ENCODE data around the gene MYL6B. TPM values are rescaled to one million over a fixed set of nuclear protein-coding genes. Genes with fewer than 3 reads are reported as not detected.

Gene MYL6B
- total and polyA plus RNA-seq, 8 donors = 4.9 to 98.1 (median 24.3) TPM; not detected in 1

DNA sequence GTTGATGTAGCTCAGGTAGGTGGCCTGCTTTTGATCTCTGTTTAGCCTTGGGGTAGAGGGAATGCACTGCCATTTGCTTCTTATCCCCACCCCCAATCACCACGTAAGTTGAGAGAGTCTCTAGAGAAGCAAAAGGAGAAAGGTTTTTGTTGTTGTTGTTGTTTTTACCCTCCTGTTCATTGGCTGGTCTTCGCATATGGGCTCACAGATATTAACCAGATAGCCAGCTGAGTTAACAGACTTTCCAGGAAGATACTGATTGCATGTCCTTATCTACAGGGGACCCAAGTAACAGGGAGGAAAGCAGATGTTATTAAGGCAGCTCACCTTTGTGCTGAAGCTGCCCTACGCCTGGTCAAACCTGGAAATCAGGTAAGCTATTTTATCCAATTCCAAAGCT, 45.1 kb upstream of the MYL6B start:
- WGBS, 5 donors = 85 to 93% (median 89%) methylated on average over 3 of the region's 3 CpGs
- H3K9me3 ChIP-seq = no peaks in the 10 kb centered on the region
- no peaks in the 10 kb centered on the region for H3K27me3 ChIP-seq
- peaks cover 57 to 62% (median 58%) of the 10 kb centered on the region in 4 donors for H3K36me3 ChIP-seq
- H3K27ac ChIP-seq = no peak overlapping the region
- no peak for DNase-seq
- TF ChIP-seq POLR2A (IDR thresholded peaks at IDR 0.05) (no peak), POLR2AphosphoS5 (IDR thresholded peaks at IDR 0.05) (no peak), EP300 (IDR thresholded peaks at IDR 0.05) (no peak)
- TF ChIP-seq, protein P1, sequence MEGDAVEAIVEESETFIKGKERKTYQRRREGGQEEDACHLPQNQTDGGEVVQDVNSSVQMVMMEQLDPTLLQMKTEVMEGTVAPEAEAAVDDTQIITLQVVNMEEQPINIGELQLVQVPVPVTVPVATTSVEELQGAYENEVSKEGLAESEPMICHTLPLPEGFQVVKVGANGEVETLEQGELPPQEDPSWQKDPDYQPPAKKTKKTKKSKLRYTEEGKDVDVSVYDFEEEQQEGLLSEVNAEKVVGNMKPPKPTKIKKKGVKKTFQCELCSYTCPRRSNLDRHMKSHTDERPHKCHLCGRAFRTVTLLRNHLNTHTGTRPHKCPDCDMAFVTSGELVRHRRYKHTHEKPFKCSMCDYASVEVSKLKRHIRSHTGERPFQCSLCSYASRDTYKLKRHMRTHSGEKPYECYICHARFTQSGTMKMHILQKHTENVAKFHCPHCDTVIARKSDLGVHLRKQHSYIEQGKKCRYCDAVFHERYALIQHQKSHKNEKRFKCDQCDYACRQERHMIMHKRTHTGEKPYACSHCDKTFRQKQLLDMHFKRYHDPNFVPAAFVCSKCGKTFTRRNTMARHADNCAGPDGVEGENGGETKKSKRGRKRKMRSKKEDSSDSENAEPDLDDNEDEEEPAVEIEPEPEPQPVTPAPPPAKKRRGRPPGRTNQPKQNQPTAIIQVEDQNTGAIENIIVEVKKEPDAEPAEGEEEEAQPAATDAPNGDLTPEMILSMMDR (IDR thresholded peaks at IDR 0.05) = no peak
- peaks cover 11 to 42% (median 32%) of the 10 kb centered on the region in 4 donors for H3K4me1 ChIP-seq
- intact Hi-C loops (cut with DNase I; ENCODE audit: low total_unique reads) = no loop called here
- H3K4me3 ChIP-seq = no peak overlapping the region

DNA sequence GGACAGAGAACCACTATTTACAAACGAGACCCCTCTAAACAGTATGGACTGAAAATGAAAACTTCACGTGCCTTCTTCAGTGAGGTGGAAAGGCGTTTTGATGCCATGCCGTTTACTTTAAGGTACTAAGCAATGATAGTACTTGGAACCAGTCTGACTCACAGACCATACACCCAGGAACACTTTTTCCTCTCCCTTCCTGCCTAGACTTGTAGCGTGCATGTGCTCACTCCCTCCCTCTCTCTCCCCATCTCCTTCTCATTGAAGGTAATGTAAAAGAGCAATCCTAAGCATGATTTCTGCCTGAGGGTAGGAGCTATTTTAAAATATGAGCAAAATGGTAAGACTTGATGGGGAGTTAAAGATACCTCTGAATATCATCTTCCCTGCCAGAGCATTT, 41.8 kb upstream of the MYL6B start:
- Histone ChIP-seq H3K27ac (no peak overlapping the region), H3K4me3 (no peak overlapping the region), H3K4me1 (peaks cover 7 to 36% (median 18%) of the 10 kb centered on the region in 4 donors), H3K36me3 (peaks cover 69 to 79% (median 76%) of the 10 kb centered on the region in 4 donors), H3K27me3 (no peaks in the 10 kb centered on the region), H3K9me3 (no peaks in the 10 kb centered on the region)
- DNase-seq = no peak
- TF ChIP-seq POLR2A (IDR thresholded peaks at IDR 0.05) (no peak), POLR2AphosphoS5 (IDR thresholded peaks at IDR 0.05) (no peak), EP300 (IDR thresholded peaks at IDR 0.05) (no peak)
- TF ChIP-seq, protein P1 (IDR thresholded peaks at IDR 0.05) = no peak
- intact Hi-C loops (cut with DNase I; ENCODE audit: low total_unique reads) = no loop called here
- 87 to 94% (median 93%) methylated on average over 5 of the region's 5 CpGs for WGBS, 5 donors

DNA sequence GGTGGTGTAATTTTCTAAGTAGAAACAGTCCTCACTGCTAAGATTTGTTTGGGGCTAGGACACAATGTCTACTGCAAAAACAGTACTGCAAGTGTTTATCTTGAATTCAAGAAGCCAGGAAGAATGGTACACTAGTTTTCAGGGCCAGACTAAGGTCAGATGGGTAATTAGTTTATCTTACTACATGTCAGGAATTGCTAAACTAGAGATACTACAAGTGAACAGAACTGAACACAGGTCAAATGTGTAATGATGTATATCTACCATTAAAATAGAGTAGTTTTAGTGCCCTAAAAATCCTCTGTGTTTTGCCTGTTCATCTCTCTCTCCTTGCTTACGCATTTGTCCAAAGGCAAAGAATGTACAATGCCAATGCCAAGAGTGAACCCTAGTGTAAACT, 38.3 kb upstream of the MYL6B start:
- Histone ChIP-seq H3K4me3 (no peak overlapping the region), H3K27ac (peak overlapping the region in 2 of 5 donors; percentile 95 to 96), H3K27me3 (no peaks in the 10 kb centered on the region), H3K4me1 (peaks cover 6 to 22% (median 17%) of the 10 kb centered on the region in 4 donors), H3K36me3 (peaks cover 43 to 51% (median 49%) of the 10 kb centered on the region in 4 donors), H3K9me3 (no peaks in the 10 kb centered on the region)
- intact Hi-C loops (cut with DNase I; ENCODE audit: low total_unique reads) = no loop called here
- no peak for TF ChIP-seq EP300 (IDR thresholded peaks at IDR 0.05)
- no peak for TF ChIP-seq POLR2AphosphoS5 (IDR thresholded peaks at IDR 0.05)
- no peak for TF ChIP-seq POLR2A (IDR thresholded peaks at IDR 0.05)
- TF ChIP-seq, protein P1 (IDR thresholded peaks at IDR 0.05) = no peak
- no peak for DNase-seq
- WGBS, 5 donors = 38 to 88% (median 79%) methylated on average over 1 of the region's 1 CpG

DNA sequence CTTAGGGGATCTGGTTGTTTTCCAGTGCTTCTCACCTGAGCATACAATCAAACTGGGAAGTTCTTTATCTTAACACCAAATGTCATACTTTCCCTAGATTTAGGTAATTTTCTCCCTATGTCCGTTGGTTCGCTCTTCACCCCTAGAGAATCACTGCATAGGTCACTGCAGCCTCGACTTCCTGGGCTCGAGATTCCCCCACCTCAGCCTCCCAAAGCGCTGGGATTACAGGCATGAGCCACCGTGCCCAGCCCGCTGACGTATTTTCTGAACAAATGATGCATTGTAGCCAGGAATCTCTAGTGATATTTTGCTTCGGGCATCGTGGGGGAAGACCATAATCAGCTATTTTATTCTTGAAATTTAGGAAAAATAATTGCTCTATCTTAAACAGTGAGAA, 37.1 kb upstream of the MYL6B start:
- WGBS, 5 donors = 26 to 41% (median 37%) methylated on average over 10 of the region's 10 CpGs
- peaks cover 31 to 45% (median 40%) of the 10 kb centered on the region in 4 donors for H3K36me3 ChIP-seq
- peak overlapping the region; percentile 69 to 79 (median 74) for H3K4me3 ChIP-seq
- intact Hi-C loops (cut with DNase I; ENCODE audit: low total_unique reads) = no loop called here
- no peaks in the 10 kb centered on the region for H3K27me3 ChIP-seq
- TF ChIP-seq, protein P1 (IDR thresholded peaks at IDR 0.05) = no peak
- no peak for TF ChIP-seq POLR2AphosphoS5 (IDR thresholded peaks at IDR 0.05)
- no peak for TF ChIP-seq EP300 (IDR thresholded peaks at IDR 0.05)
- no peak for TF ChIP-seq POLR2A (IDR thresholded peaks at IDR 0.05)
- H3K4me1 ChIP-seq = peaks cover 18 to 35% (median 27%) of the 10 kb centered on the region in 4 donors
- peak overlapping the region; percentile 30 to 97 (median 96) for H3K27ac ChIP-seq
- DNase-seq = peak in 1 of 2 donors; percentile 62
- H3K9me3 ChIP-seq = no peaks in the 10 kb centered on the region
